Measurements from ENCODE around the gene RAPGEF4. TPM values are rescaled to one million over a fixed set of nuclear protein-coding genes. Genes with fewer than 3 reads are reported as not detected.

The RAPGEF4 gene
- total RNA-seq, 1 donor from 2014 or later = 0.91 TPM

DNA sequence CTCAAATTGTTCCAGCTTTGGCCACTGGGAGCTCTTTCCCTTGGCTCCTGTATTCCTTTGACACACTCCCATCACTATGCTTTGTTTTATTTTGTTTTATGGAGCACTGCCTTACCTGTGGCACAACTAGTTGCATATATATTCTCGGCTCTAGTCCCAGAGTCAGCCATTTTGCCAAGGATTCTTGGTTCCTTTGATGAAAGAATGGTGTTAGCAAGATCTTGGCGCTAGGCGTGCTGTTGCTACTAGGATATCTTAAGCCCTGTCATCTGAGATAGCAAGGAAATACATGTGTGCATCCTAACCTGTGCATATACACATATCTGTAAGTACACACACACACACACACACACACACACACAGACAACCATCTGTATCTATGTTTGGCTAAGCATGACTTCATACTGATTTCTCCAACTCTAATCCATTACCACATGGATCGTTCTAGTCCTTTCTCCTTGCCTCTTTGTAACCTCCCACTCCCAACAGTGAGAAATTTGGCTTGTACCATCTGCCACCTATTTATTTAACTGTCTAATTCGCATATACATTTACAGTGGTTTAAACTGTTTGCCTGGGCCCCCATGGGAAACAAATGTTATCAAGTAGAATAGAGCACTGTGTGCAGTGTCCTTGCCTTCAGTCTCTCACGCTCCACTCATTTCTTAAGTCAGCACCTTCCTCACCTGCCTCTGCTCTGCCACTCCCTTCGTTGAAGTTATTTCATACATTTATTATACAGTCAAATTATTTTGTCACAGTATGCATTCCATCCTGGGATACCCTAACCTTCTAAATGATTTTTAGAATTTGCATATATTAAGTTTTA, 202.5 kb downstream of the RAPGEF4 start:
- H3K27ac Mint-ChIP-seq = no peak overlapping the region
- peaks cover 4% of the 10 kb centered on the region for H3K4me1 Mint-ChIP-seq (ENCODE audit: low read depth)
- no peaks in the 10 kb centered on the region for H3K36me3 Mint-ChIP-seq (ENCODE audit: low read depth)
- intact Hi-C loops (cut with micrococcal nuclease) = no loop called here
- DNase-seq (ENCODE audit: low spot score) = no peak
- peaks cover 30% of the 10 kb centered on the region for H3K9me3 Mint-ChIP-seq
- no peak overlapping the region for H3K4me3 Mint-ChIP-seq (ENCODE audit: low read depth)
- H3K27me3 Mint-ChIP-seq (ENCODE audit: low read depth) = peaks cover 2% of the 10 kb centered on the region

DNA sequence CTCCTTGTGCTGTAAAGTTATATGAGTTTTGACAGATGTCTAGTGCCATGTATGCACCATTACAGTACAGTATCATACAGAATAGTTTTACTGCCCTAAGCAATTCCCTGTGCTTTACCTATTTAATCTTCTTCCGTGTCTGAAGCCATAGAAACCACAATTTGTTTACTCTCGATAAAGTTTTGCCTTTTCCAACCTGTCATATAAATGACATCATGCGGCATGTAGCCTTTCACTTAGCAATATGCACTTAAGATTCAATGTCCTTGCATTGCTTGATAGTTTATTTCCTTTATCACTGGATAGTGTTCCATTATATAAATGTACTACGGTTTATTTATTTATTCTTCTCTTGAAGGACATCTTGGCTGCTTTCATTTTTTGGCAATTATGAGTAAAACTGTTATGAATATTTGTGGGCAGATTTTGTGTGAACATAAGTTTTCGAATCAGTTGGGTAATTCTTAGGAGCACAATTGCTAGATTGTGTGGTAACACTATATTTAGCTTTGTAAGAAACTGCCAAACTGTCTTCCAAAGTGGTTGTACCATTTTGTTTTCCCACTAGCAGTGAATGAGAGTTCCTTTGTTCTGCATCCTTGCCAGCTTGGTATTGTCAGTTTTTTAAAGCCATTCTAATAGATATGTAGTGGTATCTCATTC, 203.2 kb downstream of the RAPGEF4 start:
- no peak for DNase-seq (ENCODE audit: low spot score)
- intact Hi-C loops (cut with micrococcal nuclease) = no loop called here
- Mint-ChIP-seq H3K36me3 (ENCODE audit: low read depth) (no peaks in the 10 kb centered on the region), H3K27me3 (ENCODE audit: low read depth) (peaks cover 2% of the 10 kb centered on the region), H3K9me3 (peaks cover 30% of the 10 kb centered on the region), H3K27ac (no peak overlapping the region), H3K4me1 (ENCODE audit: low read depth) (peaks cover 11% of the 10 kb centered on the region), H3K4me3 (ENCODE audit: low read depth) (no peak overlapping the region)

- H3K36me3 Mint-ChIP-seq (ENCODE audit: low read depth) = no peaks in the 10 kb centered on the region
- peaks cover 3% of the 10 kb centered on the region for H3K27me3 Mint-ChIP-seq (ENCODE audit: low read depth)
- intact Hi-C loops (cut with micrococcal nuclease) = no loop called here
- H3K27ac Mint-ChIP-seq = no peak overlapping the region
- H3K4me3 Mint-ChIP-seq (ENCODE audit: low read depth) = no peak overlapping the region
- peaks cover 28% of the 10 kb centered on the region for H3K9me3 Mint-ChIP-seq
- peaks cover 20% of the 10 kb centered on the region for H3K4me1 Mint-ChIP-seq (ENCODE audit: low read depth)
- DNase-seq (ENCODE audit: low spot score) = no peak
Observed at GRCh38 chr2:172943539-172943938, 207.9 kb downstream of the RAPGEF4 start.

DNA sequence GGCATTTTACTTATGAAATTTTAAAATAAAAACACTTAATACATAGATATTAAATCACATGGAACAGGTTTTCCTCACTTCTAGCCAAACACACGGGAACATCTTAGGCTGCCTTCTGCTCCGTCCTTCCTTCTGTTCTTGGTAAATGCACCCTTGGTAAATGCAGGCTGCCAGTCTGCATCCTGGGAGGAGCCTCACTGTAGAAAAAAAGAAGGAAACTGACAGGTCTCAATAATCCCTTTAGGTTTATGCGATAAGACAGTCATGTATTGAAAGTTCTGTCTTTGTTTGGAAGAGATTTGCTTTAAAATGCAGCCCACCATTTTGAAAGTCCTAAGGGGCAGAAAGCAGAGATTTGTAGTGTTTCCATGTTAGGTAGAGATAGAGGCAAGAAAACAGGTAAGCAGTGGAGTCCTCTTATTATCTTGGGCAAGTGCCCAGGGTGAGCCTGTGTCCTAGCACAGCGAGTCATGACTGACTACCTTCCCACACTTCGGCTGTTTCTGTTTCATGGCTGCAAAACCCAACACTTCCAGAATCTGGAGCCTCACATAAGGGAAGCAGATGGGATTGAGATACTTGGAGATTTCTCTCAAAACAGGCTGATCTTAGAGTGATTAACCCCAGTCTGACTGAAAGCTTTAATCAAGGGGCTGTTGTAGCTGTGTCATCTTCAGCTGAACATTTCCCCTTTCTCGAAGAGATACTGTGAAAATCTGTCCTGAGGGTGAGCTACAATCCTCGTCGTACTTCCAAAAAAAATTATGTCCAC, 208.6 kb downstream of the RAPGEF4 start:
- H3K4me1 Mint-ChIP-seq (ENCODE audit: low read depth) = peaks cover 20% of the 10 kb centered on the region
- H3K27me3 Mint-ChIP-seq (ENCODE audit: low read depth) = peaks cover 3% of the 10 kb centered on the region
- H3K9me3 Mint-ChIP-seq = peaks cover 22% of the 10 kb centered on the region
- intact Hi-C loops (cut with micrococcal nuclease) = no loop called here
- H3K27ac Mint-ChIP-seq = no peak overlapping the region
- H3K36me3 Mint-ChIP-seq (ENCODE audit: low read depth) = no peaks in the 10 kb centered on the region
- DNase-seq (ENCODE audit: low spot score) = no peak
- no peak overlapping the region for H3K4me3 Mint-ChIP-seq (ENCODE audit: low read depth)

DNA sequence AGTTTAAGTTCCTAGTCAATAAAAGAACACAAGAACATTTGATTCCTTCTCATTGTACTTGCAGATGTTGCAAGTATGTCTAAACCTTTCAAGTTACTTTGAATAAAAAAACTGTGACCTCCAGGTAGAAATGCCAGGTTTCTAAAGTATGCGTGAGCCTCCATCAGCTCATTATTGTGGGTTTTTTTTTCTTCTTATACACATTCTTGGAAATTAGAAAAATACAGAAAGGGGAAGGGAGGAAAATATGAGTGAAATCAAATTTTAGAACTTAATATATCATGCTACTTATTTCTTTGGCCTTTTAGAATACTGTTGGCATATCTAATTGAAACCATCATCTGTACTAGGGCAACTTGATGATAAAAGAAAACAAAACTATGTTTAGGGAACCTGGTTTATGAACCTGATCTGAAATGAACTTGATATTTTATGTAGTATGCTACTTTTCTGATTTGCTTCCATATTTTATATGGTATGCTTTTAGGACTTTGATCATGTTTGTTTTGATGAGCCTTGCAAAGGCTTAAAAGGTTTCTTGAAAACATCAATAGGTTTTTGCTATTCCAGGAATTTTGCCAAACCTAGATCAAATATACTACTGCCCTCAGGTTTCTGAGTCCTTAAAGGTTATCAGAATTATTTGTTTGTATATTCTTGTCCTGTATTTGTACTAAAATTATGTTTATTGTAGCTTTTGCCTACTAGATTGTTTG, 209.3 kb downstream of the RAPGEF4 start:
- H3K36me3 Mint-ChIP-seq (ENCODE audit: low read depth) = no peaks in the 10 kb centered on the region
- peaks cover 15% of the 10 kb centered on the region for H3K9me3 Mint-ChIP-seq
- H3K4me1 Mint-ChIP-seq (ENCODE audit: low read depth) = peaks cover 20% of the 10 kb centered on the region
- no peak overlapping the region for H3K4me3 Mint-ChIP-seq (ENCODE audit: low read depth)
- H3K27ac Mint-ChIP-seq = no peak overlapping the region
- intact Hi-C loops (cut with micrococcal nuclease) = no loop called here
- H3K27me3 Mint-ChIP-seq (ENCODE audit: low read depth) = peaks cover 3% of the 10 kb centered on the region
- DNase-seq (ENCODE audit: low spot score) = no peak

DNA sequence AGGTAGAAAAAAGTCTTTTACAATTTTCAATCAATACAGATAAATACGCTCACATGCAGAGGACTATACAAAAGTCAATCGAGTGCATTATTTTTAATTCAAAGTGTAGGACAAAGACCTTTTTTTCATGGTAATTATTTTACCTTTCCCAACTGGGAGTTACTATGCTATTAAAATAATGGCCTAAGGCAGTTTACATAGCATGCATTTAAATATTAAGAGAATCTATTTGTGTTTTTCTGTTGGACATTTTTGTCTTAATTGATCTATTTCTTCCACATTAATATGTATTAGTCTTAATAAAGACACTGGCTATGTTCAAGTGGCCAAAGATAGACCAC, 209.8 kb downstream of the RAPGEF4 start:
- DNase-seq (ENCODE audit: low spot score) = no peak
- Mint-ChIP-seq H3K4me1 (ENCODE audit: low read depth) (peaks cover 20% of the 10 kb centered on the region), H3K36me3 (ENCODE audit: low read depth) (no peaks in the 10 kb centered on the region), H3K27me3 (ENCODE audit: low read depth) (peaks cover 3% of the 10 kb centered on the region), H3K27ac (no peak overlapping the region), H3K4me3 (ENCODE audit: low read depth) (no peak overlapping the region), H3K9me3 (peaks cover 9% of the 10 kb centered on the region)
- intact Hi-C loops (cut with micrococcal nuclease) = no loop called here

DNA sequence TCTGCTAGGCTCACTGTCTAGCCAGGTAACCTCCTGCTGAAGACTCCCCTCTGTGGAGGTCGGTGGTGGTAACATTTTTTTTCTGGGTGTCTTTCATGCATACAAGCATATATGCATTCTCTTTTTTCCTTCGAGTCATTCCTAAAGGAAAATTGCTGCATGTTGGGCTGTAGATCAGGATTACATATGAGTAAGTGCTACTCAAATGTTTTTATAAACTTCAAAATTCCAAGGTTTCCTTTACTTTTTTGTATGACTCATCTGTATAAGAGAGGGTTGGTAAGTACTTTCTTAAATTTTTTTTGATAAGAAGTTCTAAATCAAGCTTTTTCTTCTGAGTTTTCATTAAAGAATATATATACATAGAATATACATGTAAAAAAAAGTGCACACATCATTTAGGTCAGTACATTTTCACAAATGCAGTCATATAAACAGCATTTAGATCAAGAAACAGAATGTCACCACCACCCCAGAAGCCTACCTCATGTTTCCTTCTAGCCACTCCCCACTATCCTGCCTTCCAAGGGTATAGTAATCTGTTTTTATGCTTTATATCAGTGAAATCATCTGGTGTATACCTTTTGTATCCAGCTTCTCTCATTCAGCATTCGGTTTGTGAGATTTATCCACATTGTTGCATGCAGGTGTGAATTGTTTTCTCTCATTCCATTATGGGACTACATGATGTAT, 212.0 kb downstream of the RAPGEF4 start:
- H3K4me1 Mint-ChIP-seq (ENCODE audit: low read depth) = peaks cover 25% of the 10 kb centered on the region
- no peaks in the 10 kb centered on the region for H3K36me3 Mint-ChIP-seq (ENCODE audit: low read depth)
- no peaks in the 10 kb centered on the region for H3K9me3 Mint-ChIP-seq
- no peak for DNase-seq (ENCODE audit: low spot score)
- H3K27me3 Mint-ChIP-seq (ENCODE audit: low read depth) = peaks cover 3% of the 10 kb centered on the region
- intact Hi-C loops (cut with micrococcal nuclease) = no loop called here
- no peak overlapping the region for H3K27ac Mint-ChIP-seq
- no peak overlapping the region for H3K4me3 Mint-ChIP-seq (ENCODE audit: low read depth)

DNA sequence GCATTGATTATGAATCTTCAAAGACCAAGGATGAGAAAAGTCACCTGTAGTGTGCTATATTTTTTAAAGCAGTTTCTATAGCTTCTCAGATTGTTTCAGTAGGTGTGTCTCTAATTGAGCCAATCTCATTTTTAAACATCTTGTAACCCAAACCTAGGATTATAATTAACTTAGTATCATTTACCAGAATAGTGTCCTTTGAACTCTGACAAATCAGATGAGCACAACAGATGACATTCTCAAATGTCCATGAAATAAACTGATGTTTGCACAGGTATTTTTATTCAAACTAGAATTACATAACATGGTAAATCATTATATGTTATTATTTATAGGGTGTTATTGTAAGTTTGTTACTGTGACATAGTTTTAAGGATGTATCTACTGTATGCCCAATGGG, 213.9 kb downstream of the RAPGEF4 start:
- Mint-ChIP-seq H3K9me3 (no peaks in the 10 kb centered on the region), H3K27me3 (ENCODE audit: low read depth) (peaks cover 3% of the 10 kb centered on the region), H3K4me1 (ENCODE audit: low read depth) (peaks cover 12% of the 10 kb centered on the region), H3K36me3 (ENCODE audit: low read depth) (no peaks in the 10 kb centered on the region), H3K4me3 (ENCODE audit: low read depth) (no peak overlapping the region), H3K27ac (no peak overlapping the region)
- intact Hi-C loops (cut with micrococcal nuclease) = no loop called here
- no peak for DNase-seq (ENCODE audit: low spot score)

DNA sequence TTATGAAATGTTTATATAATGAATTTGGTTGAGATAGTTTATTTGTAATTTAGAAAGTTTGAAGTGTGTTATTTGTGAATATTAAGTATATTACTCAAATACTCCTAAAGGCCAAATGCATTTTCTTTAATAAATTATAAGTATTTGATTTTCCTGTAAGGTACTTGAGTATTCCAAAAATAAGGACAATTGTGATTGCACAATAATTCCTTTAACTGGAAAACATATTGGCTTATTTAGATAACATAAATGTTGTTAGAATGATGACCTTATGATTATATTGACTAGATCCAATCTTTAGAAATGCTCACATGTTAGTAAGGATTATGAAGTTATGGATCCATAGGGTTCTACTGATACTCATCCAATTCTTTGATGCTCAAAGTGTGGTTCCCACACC, 214.9 kb downstream of the RAPGEF4 start:
- H3K9me3 Mint-ChIP-seq = no peaks in the 10 kb centered on the region
- H3K36me3 Mint-ChIP-seq (ENCODE audit: low read depth) = no peaks in the 10 kb centered on the region
- H3K4me3 Mint-ChIP-seq (ENCODE audit: low read depth) = no peak overlapping the region
- intact Hi-C loops (cut with micrococcal nuclease) = no loop called here
- peaks cover 7% of the 10 kb centered on the region for H3K4me1 Mint-ChIP-seq (ENCODE audit: low read depth)
- no peak overlapping the region for H3K27ac Mint-ChIP-seq
- no peak for DNase-seq (ENCODE audit: low spot score)
- H3K27me3 Mint-ChIP-seq (ENCODE audit: low read depth) = peaks cover 3% of the 10 kb centered on the region

GRCh38 chr2:172951554-172951953, 215.9 kb downstream of the RAPGEF4 start:
- H3K4me3 Mint-ChIP-seq (ENCODE audit: low read depth) = no peak overlapping the region
- H3K27ac Mint-ChIP-seq = no peak overlapping the region
- intact Hi-C loops (cut with micrococcal nuclease) = no loop called here
- H3K36me3 Mint-ChIP-seq (ENCODE audit: low read depth) = no peaks in the 10 kb centered on the region
- DNase-seq (ENCODE audit: low spot score) = no peak
- peaks cover under 1% of the 10 kb centered on the region for H3K27me3 Mint-ChIP-seq (ENCODE audit: low read depth)
- H3K9me3 Mint-ChIP-seq = no peaks in the 10 kb centered on the region
- H3K4me1 Mint-ChIP-seq (ENCODE audit: low read depth) = peaks cover 7% of the 10 kb centered on the region

DNA sequence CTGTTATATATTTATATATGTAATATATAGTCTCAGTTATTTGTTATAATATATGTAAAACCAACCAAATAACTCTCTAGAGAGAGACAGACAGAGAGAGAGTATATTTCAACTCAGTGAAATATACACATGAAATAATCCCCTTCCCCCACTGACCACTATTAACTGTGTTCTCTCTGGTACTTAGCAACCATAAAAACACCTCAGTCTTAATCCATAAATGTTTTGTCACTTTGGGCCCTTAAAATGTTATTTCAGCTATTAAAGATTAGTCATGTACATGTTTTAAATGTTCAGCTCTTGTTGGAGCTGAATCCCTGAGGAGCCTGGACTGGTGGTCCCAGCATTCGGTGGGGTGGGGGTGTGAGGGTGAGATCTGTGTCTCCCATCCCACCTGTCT, 217.8 kb downstream of the RAPGEF4 start:
- peaks cover 7% of the 10 kb centered on the region for H3K4me1 Mint-ChIP-seq (ENCODE audit: low read depth)
- intact Hi-C loops (cut with micrococcal nuclease) = no loop called here
- H3K4me3 Mint-ChIP-seq (ENCODE audit: low read depth) = no peak overlapping the region
- no peaks in the 10 kb centered on the region for H3K36me3 Mint-ChIP-seq (ENCODE audit: low read depth)
- H3K27me3 Mint-ChIP-seq (ENCODE audit: low read depth) = no peaks in the 10 kb centered on the region
- no peak for DNase-seq (ENCODE audit: low spot score)
- no peaks in the 10 kb centered on the region for H3K9me3 Mint-ChIP-seq
- H3K27ac Mint-ChIP-seq = no peak overlapping the region
